Neutrophil (primary cell): ENCODE measurements around the gene TSPAN5.

Experiments used
- H3K27ac ChIP-seq: fragments of 200-600 bp; sonication (generic); 2 replicates; pipeline ENCODE4 v1.5.1; 2016; ENCODE audit warnings: mild to moderate bottlenecking, moderate library complexity
- H3K27me3 ChIP-seq: fragments of 200-600 bp; sonication (generic); 2 replicates; pipeline ENCODE4 v1.6.0; 2016; ENCODE audit warnings: mild to moderate bottlenecking
- H3K36me3 ChIP-seq: fragments of 200-600 bp; sonication (generic); 2 replicates; pipeline ENCODE4 v1.5.1; 2017
- H3K4me1 ChIP-seq, 2 experiments: fragments of 200-600 bp in 1 of 2; sonication (generic) in 1 of 2; 1 replicate in 1 of 2; 2 replicates in 1 of 2; pipeline versions ENCODE4 v1.5.1 to v1.6.1; 2013 to 2016; ENCODE audit warnings: low read depth in 1 of 2, low read length in 1 of 2, mild to moderate bottlenecking in 1 of 2, moderate library complexity in 1 of 2; ENCODE audit not compliant: control insufficient read depth in 1 of 2, insufficient read depth in 1 of 2
- H3K4me3 ChIP-seq, 2 experiments: fragments of 200-600 bp in 1 of 2; sonication (generic) in 1 of 2; 1 replicate in 1 of 2; 2 replicates in 1 of 2; pipeline ENCODE4 v1.5.1; 2013 to 2016; ENCODE audit warnings: low read depth in 1 of 2, low read length in 1 of 2, mild to moderate bottlenecking in 1 of 2, moderate library complexity in 1 of 2
- H3K9me3 ChIP-seq: fragments of 200-600 bp; sonication (generic); 2 replicates; pipeline ENCODE4 v1.5.1; 2016
- CTCF ChIP-seq: fragments of 200-600 bp; sonication (generic); IDR thresholded peaks from 2 replicates; pipeline ENCODE4 v1.5.1; 2016; ENCODE audit warnings: antibody characterized with exemption

TSPAN5 gene

GRCh38 chr4:98686847-98687246 lies 28.4 kb upstream of the TSPAN5 start:
- no peaks in the 10 kb centered on the region for H3K9me3 ChIP-seq
- no peak overlapping the region for H3K27ac ChIP-seq
- no peak overlapping the region for H3K4me3 ChIP-seq
- no peaks in the 10 kb centered on the region for H3K4me1 ChIP-seq
- H3K27me3 ChIP-seq = no peaks in the 10 kb centered on the region
- TF ChIP-seq CTCF = no peak
- H3K36me3 ChIP-seq = no peaks in the 10 kb centered on the region

GRCh38 chr4:98686043-98686707 lies 27.8 kb upstream of the TSPAN5 start:
- no peaks in the 10 kb centered on the region for H3K9me3 ChIP-seq
- no peak overlapping the region for H3K27ac ChIP-seq
- no peaks in the 10 kb centered on the region for H3K4me1 ChIP-seq
- no peaks in the 10 kb centered on the region for H3K27me3 ChIP-seq
- no peaks in the 10 kb centered on the region for H3K36me3 ChIP-seq
- no peak for TF ChIP-seq CTCF
- H3K4me3 ChIP-seq = no peak overlapping the region

GRCh38 chr4:98685225-98686042 lies 27.0 kb upstream of the TSPAN5 start:
- Histone ChIP-seq H3K4me1 (no peaks in the 10 kb centered on the region), H3K27ac (no peak overlapping the region), H3K27me3 (no peaks in the 10 kb centered on the region), H3K4me3 (no peak overlapping the region), H3K9me3 (no peaks in the 10 kb centered on the region), H3K36me3 (no peaks in the 10 kb centered on the region)
- no peak for TF ChIP-seq CTCF

- Histone ChIP-seq H3K9me3 (no peaks in the 10 kb centered on the region), H3K4me3 (no peak overlapping the region), H3K36me3 (no peaks in the 10 kb centered on the region), H3K27me3 (no peaks in the 10 kb centered on the region), H3K27ac (no peak overlapping the region), H3K4me1 (no peaks in the 10 kb centered on the region)
- TF ChIP-seq CTCF = no peak
These were observed 24.3 kb upstream of the TSPAN5 start for GRCh38 chr4:98682719-98683118.

GRCh38 chr4:98680806-98681205 lies 22.4 kb upstream of the TSPAN5 start:
- no peaks in the 10 kb centered on the region for H3K36me3 ChIP-seq
- H3K27me3 ChIP-seq = no peaks in the 10 kb centered on the region
- no peak overlapping the region for H3K27ac ChIP-seq
- H3K4me1 ChIP-seq = no peaks in the 10 kb centered on the region
- no peak overlapping the region for H3K4me3 ChIP-seq
- no peak for TF ChIP-seq CTCF
- H3K9me3 ChIP-seq = no peaks in the 10 kb centered on the region
